Adrenal gland (tissue), 5 donors: ENCODE data around the gene ENAH.

ENCODE experiments used
- POLR2A ChIP-seq, 2 donors: fragments of 450-650 bp; IDR thresholded peaks; one replicate each; pipeline ENCODE4 v1.6.1; 2017; ENCODE audit warnings: antibody characterized with exemption in 2 of 2, mild to moderate bottlenecking in 2 of 2, moderate library complexity in 1 of 2
- TF ChIP-seq, protein P1 (sequence below), 6 experiments: fragments of 450-650 bp in 4 of 6; fragments of 200-600 bp in 2 of 6; sonication (generic) in 1 of 6; IDR thresholded peaks; 1 replicate in 5 of 6; 2 replicates in 1 of 6; pipeline versions ENCODE4 v1.5.1 to v1.8.0; 2016 to 2021; ENCODE audit warnings: antibody characterized with exemption in 6 of 6, mild to moderate bottlenecking in 2 of 6, moderate library complexity in 1 of 6
- donor health status: DM: no; HTN: no; CAD: no.

DNA sequence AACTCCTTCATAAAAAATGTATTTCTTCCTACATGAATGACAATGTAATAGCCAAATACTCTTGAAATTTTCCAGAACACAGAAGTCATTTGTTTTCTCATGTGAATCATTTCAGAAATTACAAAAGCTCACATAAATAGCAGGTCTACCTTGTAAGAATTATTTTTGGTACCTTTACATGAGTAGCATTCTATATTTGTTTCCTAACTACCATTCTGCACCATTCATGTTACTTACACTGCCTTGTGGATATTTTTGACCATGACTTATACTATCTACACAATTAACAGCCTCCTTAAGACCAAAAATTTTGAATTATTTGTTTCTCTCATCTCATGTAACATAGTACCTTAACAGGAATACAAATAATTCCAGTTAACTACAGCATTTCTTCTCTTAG, 109.6 kb downstream of the ENAH start:
- TF ChIP-seq POLR2A (IDR thresholded peaks at IDR 0.05) = no peak
- TF ChIP-seq, protein P1, sequence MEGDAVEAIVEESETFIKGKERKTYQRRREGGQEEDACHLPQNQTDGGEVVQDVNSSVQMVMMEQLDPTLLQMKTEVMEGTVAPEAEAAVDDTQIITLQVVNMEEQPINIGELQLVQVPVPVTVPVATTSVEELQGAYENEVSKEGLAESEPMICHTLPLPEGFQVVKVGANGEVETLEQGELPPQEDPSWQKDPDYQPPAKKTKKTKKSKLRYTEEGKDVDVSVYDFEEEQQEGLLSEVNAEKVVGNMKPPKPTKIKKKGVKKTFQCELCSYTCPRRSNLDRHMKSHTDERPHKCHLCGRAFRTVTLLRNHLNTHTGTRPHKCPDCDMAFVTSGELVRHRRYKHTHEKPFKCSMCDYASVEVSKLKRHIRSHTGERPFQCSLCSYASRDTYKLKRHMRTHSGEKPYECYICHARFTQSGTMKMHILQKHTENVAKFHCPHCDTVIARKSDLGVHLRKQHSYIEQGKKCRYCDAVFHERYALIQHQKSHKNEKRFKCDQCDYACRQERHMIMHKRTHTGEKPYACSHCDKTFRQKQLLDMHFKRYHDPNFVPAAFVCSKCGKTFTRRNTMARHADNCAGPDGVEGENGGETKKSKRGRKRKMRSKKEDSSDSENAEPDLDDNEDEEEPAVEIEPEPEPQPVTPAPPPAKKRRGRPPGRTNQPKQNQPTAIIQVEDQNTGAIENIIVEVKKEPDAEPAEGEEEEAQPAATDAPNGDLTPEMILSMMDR (IDR thresholded peaks at IDR 0.05) = no peak
